ENCODE data around the gene COL11A2. TPM values are rescaled to one million over a fixed set of nuclear protein-coding genes. Genes with fewer than 3 reads are reported as not detected.

The COL11A2 gene
- total RNA-seq, 1 experiment from 2014 or later = 0.58 TPM

DNA sequence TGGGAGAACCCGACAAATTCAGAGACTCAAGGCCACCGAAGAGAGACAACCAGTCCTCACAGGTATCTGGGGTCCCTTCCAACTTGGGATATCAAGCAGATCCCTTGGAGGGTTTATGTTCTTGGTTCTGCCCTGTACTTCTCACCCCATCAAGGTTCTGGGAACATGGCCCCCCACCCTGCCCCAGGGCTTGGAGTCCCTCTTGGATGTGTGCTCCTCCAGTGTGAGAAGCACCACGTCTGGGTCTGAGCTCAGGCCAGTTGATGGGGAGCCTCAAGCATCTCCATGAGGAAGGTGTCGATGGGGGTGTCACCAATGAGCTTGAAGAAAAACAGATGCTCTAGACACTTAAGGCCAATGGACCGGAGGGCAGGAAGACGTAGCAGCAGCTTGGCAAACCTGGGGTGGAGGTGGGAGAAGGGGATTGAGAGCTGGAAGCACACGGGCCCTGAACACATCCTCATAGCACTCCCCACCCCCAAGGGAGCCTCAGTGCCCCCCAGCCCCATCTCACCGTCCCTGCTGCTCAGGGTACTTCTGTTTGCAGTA, 2.2 kb upstream of the COL11A2 start:
- CTCF ChIA-PET = no interaction called here

DNA sequence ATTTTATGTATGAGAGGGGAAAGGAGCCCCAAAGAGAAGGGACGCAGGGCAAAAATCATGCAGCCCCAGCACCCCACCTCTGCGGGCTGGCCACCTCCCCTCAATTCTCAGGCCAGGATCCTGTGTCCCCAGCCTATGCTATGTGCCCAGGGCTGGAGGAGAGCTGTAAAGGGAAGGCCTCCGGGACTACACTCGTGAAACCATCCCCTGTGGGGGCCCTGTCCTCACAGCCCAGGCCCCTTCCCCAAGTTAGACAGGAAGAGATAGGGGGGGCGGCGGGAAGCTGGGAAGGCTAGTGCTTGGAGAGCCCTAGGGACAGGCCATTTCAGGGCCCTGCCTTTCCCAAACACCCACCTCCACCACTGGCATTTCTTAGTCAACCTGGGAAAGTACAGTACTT, 1.4 kb upstream of the COL11A2 start:
- H3K27me3 ChIP-seq (ENCODE audit: low read length) = no peaks in the 10 kb centered on the region
- H3K9me3 ChIP-seq (ENCODE audit: low read length) = no peaks in the 10 kb centered on the region
- H3K79me2 ChIP-seq (ENCODE audit: low read length) = peaks cover 11% of the 10 kb centered on the region
- H3K36me3 ChIP-seq (ENCODE audit: low read depth, low read length) = peaks cover 27% of the 10 kb centered on the region
- H3F3A ChIP-seq (ENCODE audit: low read length, unreplicated experiment) = no peaks in the 10 kb centered on the region
- DNase-seq = no peak
- no peak overlapping the region for H3K9ac ChIP-seq (ENCODE audit: low read length)
- H3K27ac ChIP-seq (ENCODE audit: low read length) = no peak overlapping the region
- H3K4me2 ChIP-seq (ENCODE audit: low read length) = no peak overlapping the region
- TF ChIP-seq EZH2phosphoT487 (IDR thresholded peaks at IDR 0.05; ENCODE audit: borderline replicate concordance, low read length) (no peak), EZH2 (IDR thresholded peaks at IDR 0.05; ENCODE audit: low read length, unreplicated experiment) (no peak)
- TF ChIP-seq, protein P1, sequence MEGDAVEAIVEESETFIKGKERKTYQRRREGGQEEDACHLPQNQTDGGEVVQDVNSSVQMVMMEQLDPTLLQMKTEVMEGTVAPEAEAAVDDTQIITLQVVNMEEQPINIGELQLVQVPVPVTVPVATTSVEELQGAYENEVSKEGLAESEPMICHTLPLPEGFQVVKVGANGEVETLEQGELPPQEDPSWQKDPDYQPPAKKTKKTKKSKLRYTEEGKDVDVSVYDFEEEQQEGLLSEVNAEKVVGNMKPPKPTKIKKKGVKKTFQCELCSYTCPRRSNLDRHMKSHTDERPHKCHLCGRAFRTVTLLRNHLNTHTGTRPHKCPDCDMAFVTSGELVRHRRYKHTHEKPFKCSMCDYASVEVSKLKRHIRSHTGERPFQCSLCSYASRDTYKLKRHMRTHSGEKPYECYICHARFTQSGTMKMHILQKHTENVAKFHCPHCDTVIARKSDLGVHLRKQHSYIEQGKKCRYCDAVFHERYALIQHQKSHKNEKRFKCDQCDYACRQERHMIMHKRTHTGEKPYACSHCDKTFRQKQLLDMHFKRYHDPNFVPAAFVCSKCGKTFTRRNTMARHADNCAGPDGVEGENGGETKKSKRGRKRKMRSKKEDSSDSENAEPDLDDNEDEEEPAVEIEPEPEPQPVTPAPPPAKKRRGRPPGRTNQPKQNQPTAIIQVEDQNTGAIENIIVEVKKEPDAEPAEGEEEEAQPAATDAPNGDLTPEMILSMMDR (conservative IDR thresholded peaks at IDR 0.05; ENCODE audit: low read depth, low read length) = no peak
- BruUV-seq (replicated peaks) = TSS peak; percentile 7
- ChIA-PET CTCF (no interaction called here), POLR2A (ENCODE audit: unreplicated experiment) (no interaction called here)
- H4K20me1 ChIP-seq (ENCODE audit: low read length) = peaks cover 5% of the 10 kb centered on the region; the same call in 1 of the 2 replicates
- H3K4me1 ChIP-seq (ENCODE audit: insufficient read depth, low read length) = 0 out of 2 replicates have a peak, but pooled peaks cover 5% of the 10 kb centered on the region
- intact Hi-C loops (cut with micrococcal nuclease) = no loop called here
- ATAC-seq = no peak
- H2AFZ ChIP-seq (ENCODE audit: low read length) = no peak overlapping the region
- no peak overlapping the region for H3K4me3 ChIP-seq (ENCODE audit: low read length)
- no peaks in the 10 kb centered on the region for H3K9me2 ChIP-seq (replicated peaks; ENCODE audit: low read length)

More for the DNA sequence above, 2.2 kb upstream of the COL11A2 start:
- no peak for TF ChIP-seq EZH2phosphoT487 (IDR thresholded peaks at IDR 0.05; ENCODE audit: borderline replicate concordance, low read length)
- no peak for TF ChIP-seq EZH2 (IDR thresholded peaks at IDR 0.05; ENCODE audit: low read length, unreplicated experiment)
- TF ChIP-seq, protein P1 (conservative IDR thresholded peaks at IDR 0.05; ENCODE audit: low read depth, low read length) = no peak
- BruUV-seq (replicated peaks) = no TSS peak
- ATAC-seq = no peak
- H3K9me2 ChIP-seq (replicated peaks; ENCODE audit: low read length) = no peaks in the 10 kb centered on the region
- POLR2A ChIA-PET (ENCODE audit: unreplicated experiment) = no interaction called here
- H4K20me1 ChIP-seq (ENCODE audit: low read length) = peaks cover 5% of the 10 kb centered on the region; the same call in 1 of the 2 replicates
- H3K27me3 ChIP-seq (ENCODE audit: low read length) = no peaks in the 10 kb centered on the region
- H3K4me1 ChIP-seq (ENCODE audit: insufficient read depth, low read length) = 0 out of 2 replicates have a peak, but pooled peaks cover 5% of the 10 kb centered on the region
- H3K79me2 ChIP-seq (ENCODE audit: low read length) = peaks cover 19% of the 10 kb centered on the region
- H2AFZ ChIP-seq (ENCODE audit: low read length) = no peak overlapping the region
- DNase-seq = no peak
- H3K9me3 ChIP-seq (ENCODE audit: low read length) = no peaks in the 10 kb centered on the region
- H3K27ac ChIP-seq (ENCODE audit: low read length) = no peak overlapping the region
- intact Hi-C loops (cut with micrococcal nuclease) = no loop called here
- H3F3A ChIP-seq (ENCODE audit: low read length, unreplicated experiment) = no peaks in the 10 kb centered on the region
- H3K4me3 ChIP-seq (ENCODE audit: low read length) = no peak overlapping the region
- no peak overlapping the region for H3K9ac ChIP-seq (ENCODE audit: low read length)
- H3K4me2 ChIP-seq (ENCODE audit: low read length) = no peak overlapping the region
- H3K36me3 ChIP-seq (ENCODE audit: low read depth, low read length) = peaks cover 27% of the 10 kb centered on the region

Data from PC-3 (cell line).